GM12878 (cell line): ENCODE results near the gene PRRT4. TPM values are rescaled to one million over a fixed set of nuclear protein-coding genes. Genes with fewer than 3 reads are reported as not detected.

Experiments used
- ATAC-seq: fragments of 200-7000 bp; cut with Tn5 transposase; 3 replicates; pipeline ENCODE4 v1.9.1; 2020; ENCODE audit warnings: mild to moderate bottlenecking, moderate library complexity
- BruUV-seq: library from RNA; stranded (reverse); fragments of 400-500 nt; replicated peaks from 2 replicates; lab custom pipeline; 2021; lab: Mats Ljungman, UMichigan
- CTCF ChIA-PET: fragments of 300-600 bp; sonication (Branson Sonifier 250); formaldehyde crosslinking; extraction: SDS; loops from one replicate; lab custom pipeline; 2021; ENCODE audit warnings: inconsistent platforms; lab: Yijun Ruan, JAX
- POLR2A ChIA-PET: fragments of 350-600 bp; formaldehyde crosslinking; extraction: SDS; loops from one replicate; lab custom pipeline; 2021; ENCODE audit warnings: inconsistent platforms; lab: Charles Lee
- RAD21 ChIA-PET: fragments of 300-600 bp; sonication (Branson Sonifier 250); formaldehyde crosslinking; loops from one replicate; lab custom pipeline; 2023; ENCODE audit warnings: antibody characterized with exemption; ENCODE audit not compliant: unreplicated experiment; lab: Charles Lee
- SMC1A ChIA-PET: fragments of 300-600 bp; sonication (Branson Sonifier 250); formaldehyde crosslinking; loops from one replicate; lab custom pipeline; 2023; ENCODE audit not compliant: unreplicated experiment, uncharacterized antibody; lab: Charles Lee
- DNase-seq: peaks from one replicate; pipeline ENCODE4 v3.0.0-alpha.2; 2011; ENCODE audit warnings: low read depth, low spot score
- FAIRE-seq: peaks from 3 replicates; lab custom pipeline; 2011; peaks lifted over from hg19 to GRCh38; lab: Jason Lieb, UNC
- H2AFZ ChIP-seq: 2 replicates; pipeline ENCODE4 v1.6.0; 2011; ENCODE audit warnings: low read depth, low read length, control low read depth; ENCODE audit not compliant: control insufficient read depth
- H3K27ac ChIP-seq: 2 replicates; pipeline ENCODE4 v1.5.1; 2011; ENCODE audit warnings: control low read depth; ENCODE audit not compliant: control insufficient read depth, insufficient read depth
- H3K27me3 ChIP-seq, 2 experiments: replicated peaks in 1 of 2; 2 replicates each; pipeline versions ENCODE4 v1.6.0 to v1.6.1; 2011; ENCODE audit warnings: low read length in 1 of 2; ENCODE audit not compliant: control insufficient read depth in 2 of 2, insufficient read depth in 2 of 2
- H3K36me3 ChIP-seq, 2 experiments: 2 replicates each; pipeline ENCODE4 v1.5.1; 2011; ENCODE audit warnings: low read length in 1 of 2; ENCODE audit not compliant: control insufficient read depth in 2 of 2, insufficient read depth in 2 of 2
- H3K4me1 ChIP-seq: 2 replicates; pipeline ENCODE4 v1.6.1; 2011; ENCODE audit warnings: mild to moderate bottlenecking, low read length, moderate library complexity, mixed read lengths; ENCODE audit not compliant: control insufficient read depth, insufficient read depth
- H3K4me2 ChIP-seq: 2 replicates; pipeline ENCODE4 v1.6.0; 2011; ENCODE audit warnings: control low read depth; ENCODE audit not compliant: control insufficient read depth, insufficient read depth
- H3K4me3 ChIP-seq: fragments of 200-600 bp; sonication (generic); 2 replicates; pipeline ENCODE4 v1.5.1; 2016
- H3K79me2 ChIP-seq: 2 replicates; pipeline ENCODE4 v1.6.0; 2011; ENCODE audit warnings: low read length; ENCODE audit not compliant: control insufficient read depth, insufficient read depth
- H3K9ac ChIP-seq: 2 replicates; pipeline ENCODE4 v1.8.0; 2011; ENCODE audit warnings: low read length, control low read depth, mixed read lengths; ENCODE audit not compliant: control insufficient read depth, insufficient read depth
- H3K9me3 ChIP-seq: replicated peaks from 3 replicates; pipeline ENCODE4 v1.5.1; 2011; ENCODE audit warnings: mild to moderate bottlenecking, low read length; ENCODE audit not compliant: control insufficient read depth, insufficient read depth
- H4K20me1 ChIP-seq: 2 replicates; pipeline ENCODE4 v1.6.0; 2011; ENCODE audit not compliant: control insufficient read depth, insufficient read depth
- IRF4 ChIP-seq: IDR thresholded peaks from 2 replicates; pipeline ENCODE4 v1.6.1; 2011; ENCODE audit warnings: low read depth, low read length
- PAX8 ChIP-seq: fragments of 450-650 bp; IDR thresholded peaks from 2 replicates; pipeline ENCODE4 v1.6.1; 2017; ENCODE audit warnings: mild to moderate bottlenecking, moderate library complexity
- WGBS: methylation state at CpG from one replicate; pipeline ENCODE4 v1.1.6; 2016; ENCODE audit warnings: low lambda C conversion rate; ENCODE audit not compliant: insufficient replicate concordance, insufficient coverage; ENCODE audit errors: missing lambda C conversion rate; 5-methylcytosine and 5-hydroxymethylcytosine counted together
- in situ Hi-C: fragments of 300-500 bp; cut with MboI; formaldehyde crosslinking; loops from 9 replicates; pipeline ENCODE4 v1.14.3; 2018; ENCODE audit warnings: mixed read lengths
- intact Hi-C: fragments of 100-400 bp; cut with micrococcal nuclease; formaldehyde crosslinking; loops from one replicate; pipeline ENCODE4 v1.14.2; 2022; ENCODE audit not compliant: unreplicated experiment
- polyA plus RNA-seq, 11 experiments: library from polyadenylated mRNA; depleted of rRNA in 4 of 11; unstranded in 6 of 11; stranded (reverse) in 5 of 11; fragments of >200 nt; fragmentation: Nextera tagmentation in 4 of 11; fragmentation: Illumina TruSeq in 1 of 11; extraction: Ambion mirVana in 4 of 11; extraction: Trizol in 1 of 11; gene quantifications; 1 replicate in 1 of 11; 2 replicates in 10 of 11; pipeline versions ENCODE4 v1.2.1 to v1.2.3, GENCODE V29; 2011 to 2016; ENCODE audit warnings: inconsistent platforms in 2 of 11, missing spikeins in 2 of 11, low read depth in 1 of 11
- total RNA-seq, 4 experiments: library from RNA; depleted of rRNA in 3 of 4; stranded (reverse); fragments of >200 nt in 3 of 4; fragmentation: Illumina TruSeq in 1 of 4; extraction: Trizol in 1 of 4; gene quantifications; 2 replicates each; pipeline versions ENCODE4 v1.2.1 to v1.2.3, GENCODE V29; 2013 to 2021
- TF ChIP-seq, protein P1 (sequence below): fragments of 450-650 bp; IDR thresholded peaks from 2 replicates; pipeline ENCODE4 v1.6.1; 2017; ENCODE audit warnings: borderline replicate concordance
- TF ChIP-seq, protein P2 (sequence below): fragments of 450-650 bp; IDR thresholded peaks from 2 replicates; pipeline ENCODE4 v1.6.1; 2018; ENCODE audit warnings: borderline replicate concordance, mild to moderate bottlenecking; ENCODE audit not compliant: partially characterized antibody

Gene PRRT4
- total and polyA plus RNA-seq, 10 of the 15 experiments (the other 5 are each of a cell fraction or from before 2014, with no cell fraction given), result not detected

DNA sequence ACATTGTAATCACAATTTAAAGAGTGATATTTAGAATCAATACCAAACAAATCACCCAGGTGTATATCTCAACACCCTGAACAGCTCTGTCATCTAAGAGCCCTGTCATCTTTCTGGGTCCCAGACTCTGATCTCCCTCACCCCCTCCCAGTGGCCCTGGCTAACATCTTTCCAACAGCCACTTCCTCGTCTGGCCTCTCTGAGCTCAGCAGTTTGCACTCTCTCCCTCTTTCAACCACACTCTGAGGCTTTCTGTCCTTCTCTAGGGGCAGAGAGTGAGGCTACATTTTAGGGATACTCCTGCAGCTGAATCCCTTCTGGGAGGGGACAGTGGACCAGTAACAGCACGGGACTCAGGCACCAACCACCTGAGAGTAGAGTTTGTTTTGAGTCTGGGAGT, 17.1 kb upstream of the PRRT4 start (continued):
- TF ChIP-seq, protein P1, sequence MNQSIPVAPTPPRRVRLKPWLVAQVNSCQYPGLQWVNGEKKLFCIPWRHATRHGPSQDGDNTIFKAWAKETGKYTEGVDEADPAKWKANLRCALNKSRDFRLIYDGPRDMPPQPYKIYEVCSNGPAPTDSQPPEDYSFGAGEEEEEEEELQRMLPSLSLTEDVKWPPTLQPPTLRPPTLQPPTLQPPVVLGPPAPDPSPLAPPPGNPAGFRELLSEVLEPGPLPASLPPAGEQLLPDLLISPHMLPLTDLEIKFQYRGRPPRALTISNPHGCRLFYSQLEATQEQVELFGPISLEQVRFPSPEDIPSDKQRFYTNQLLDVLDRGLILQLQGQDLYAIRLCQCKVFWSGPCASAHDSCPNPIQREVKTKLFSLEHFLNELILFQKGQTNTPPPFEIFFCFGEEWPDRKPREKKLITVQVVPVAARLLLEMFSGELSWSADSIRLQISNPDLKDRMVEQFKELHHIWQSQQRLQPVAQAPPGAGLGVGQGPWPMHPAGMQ, result no peak
- TF ChIP-seq, protein P2, sequence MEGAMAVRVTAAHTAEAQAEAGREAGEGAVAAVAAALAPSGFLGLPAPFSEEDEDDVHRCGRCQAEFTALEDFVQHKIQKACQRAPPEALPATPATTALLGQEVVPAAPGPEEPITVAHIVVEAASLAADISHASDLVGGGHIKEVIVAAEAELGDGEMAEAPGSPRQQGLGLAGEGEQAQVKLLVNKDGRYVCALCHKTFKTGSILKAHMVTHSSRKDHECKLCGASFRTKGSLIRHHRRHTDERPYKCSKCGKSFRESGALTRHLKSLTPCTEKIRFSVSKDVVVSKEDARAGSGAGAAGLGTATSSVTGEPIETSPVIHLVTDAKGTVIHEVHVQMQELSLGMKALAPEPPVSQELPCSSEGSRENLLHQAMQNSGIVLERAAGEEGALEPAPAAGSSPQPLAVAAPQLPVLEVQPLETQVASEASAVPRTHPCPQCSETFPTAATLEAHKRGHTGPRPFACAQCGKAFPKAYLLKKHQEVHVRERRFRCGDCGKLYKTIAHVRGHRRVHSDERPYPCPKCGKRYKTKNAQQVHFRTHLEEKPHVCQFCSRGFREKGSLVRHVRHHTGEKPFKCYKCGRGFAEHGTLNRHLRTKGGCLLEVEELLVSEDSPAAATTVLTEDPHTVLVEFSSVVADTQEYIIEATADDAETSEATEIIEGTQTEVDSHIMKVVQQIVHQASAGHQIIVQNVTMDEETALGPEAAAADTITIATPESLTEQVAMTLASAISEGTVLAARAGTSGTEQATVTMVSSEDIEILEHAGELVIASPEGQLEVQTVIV, result no peak

DNA sequence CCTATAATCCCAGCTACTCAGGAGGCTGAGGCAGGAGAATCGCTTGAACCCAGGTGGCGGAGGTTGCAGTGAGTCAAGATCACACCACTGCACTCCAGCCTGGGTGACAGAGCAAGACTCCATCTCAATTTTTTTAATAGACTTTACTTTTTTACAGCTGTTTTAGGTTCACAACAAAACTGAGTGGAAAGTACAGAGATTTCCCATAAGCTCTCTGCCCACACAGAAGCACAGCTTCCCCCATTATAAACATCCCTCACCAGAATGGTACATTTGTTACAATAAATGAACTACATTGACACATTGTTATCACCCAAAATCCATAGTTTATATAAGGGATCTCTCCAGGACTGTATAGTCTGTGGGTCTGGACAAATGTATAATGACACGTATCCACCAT, 14.6 kb upstream of the PRRT4 start:
- no peak overlapping the region for H3K9ac ChIP-seq
- H3K4me2 ChIP-seq, result no peak overlapping the region
- RAD21 ChIA-PET, result no interaction called here
- 41% methylated on average over 3 of the region's 3 CpGs for WGBS
- DNase-seq (no peak), ATAC-seq (no peak)
- no peaks in the 10 kb centered on the region for H3K4me1 ChIP-seq
- no TSS peak for BruUV-seq
- CTCF ChIA-PET, result interaction anchor here (1.1 to 4.5 kb wide), 2 partner anchors 9 to 12 kb away, joined by 3 to 31 read pairs; no protein-coding TSS in a partner anchor
- no peaks in the 10 kb centered on the region for H4K20me1 ChIP-seq
- in situ Hi-C loops, result no loop called here
- H2AFZ ChIP-seq, result no peak overlapping the region
- no peaks in the 10 kb centered on the region for H3K9me3 ChIP-seq
- SMC1A ChIA-PET, result no interaction called here
- TF ChIP-seq PAX8, result no peak
- no peak for TF ChIP-seq IRF4
- TF ChIP-seq, all 136 proteins: peak for 0
- FAIRE-seq, result no peak
- Histone ChIP-seq H3K79me2 (no peaks in the 10 kb centered on the region), H3K27me3 (no peaks in the 10 kb centered on the region), H3K4me3 (no peak overlapping the region), H3K27ac (no peak overlapping the region), H3K36me3 (no peaks in the 10 kb centered on the region)
- intact Hi-C loops, result no loop called here
- POLR2A ChIA-PET, result no interaction called here
